ENCODE data around the gene FRMD6. TPM values are rescaled to one million over a fixed set of nuclear protein-coding genes. Genes with fewer than 3 reads are reported as not detected.

FRMD6 gene
- total and polyA plus RNA-seq, 5 donors from 2014 or later, result 0.77 to 1.7 (median 0.89) TPM; not detected in 2

- DNase-seq, result no peak
- Histone ChIP-seq H3K27me3 (ENCODE audit: control insufficient read depth, insufficient read depth, low read length) (peaks cover 2% of the 10 kb centered on the region), H3K36me3 (ENCODE audit: control insufficient read depth, insufficient read depth, low read length) (no peaks in the 10 kb centered on the region), H3K4me1 (ENCODE audit: control insufficient read depth, insufficient read depth, low read length, poor library complexity, severe bottlenecking) (no peaks in the 10 kb centered on the region), H3K27ac (ENCODE audit: insufficient read depth, low read length, poor library complexity, severe bottlenecking) (no peak overlapping the region), H3K4me3 (ENCODE audit: low read depth, low read length) (no peak overlapping the region), H3K9me3 (ENCODE audit: control insufficient read depth in 2 of 2, low read length in 2 of 2) (no peaks in the 10 kb centered on the region)
- H3K27me3 Mint-ChIP-seq, result peaks cover 4% of the 10 kb centered on the region
- H3K27ac Mint-ChIP-seq, result no peak overlapping the region
- no peak for ATAC-seq (ENCODE audit: low read depth in 2 of 2)
- H3K4me1 Mint-ChIP-seq, result peaks cover 0 to 6% (median 2%) of the 10 kb centered on the region in 4 donors
- H3K36me3 Mint-ChIP-seq, result no peaks in the 10 kb centered on the region
- no peak overlapping the region for H3K4me3 Mint-ChIP-seq
- peaks cover 0 to 2% (median 0%) of the 10 kb centered on the region in 7 donors for H3K9me3 Mint-ChIP-seq
These were observed 22.7 kb downstream of the FRMD6 start for GRCh38 chr14:51674294-51675002.

- Histone ChIP-seq H3K36me3 (ENCODE audit: control insufficient read depth, insufficient read depth, low read length) (no peaks in the 10 kb centered on the region), H3K9me3 (ENCODE audit: control insufficient read depth in 2 of 2, low read length in 2 of 2) (no peaks in the 10 kb centered on the region), H3K27ac (ENCODE audit: insufficient read depth, low read length, poor library complexity, severe bottlenecking) (no peak overlapping the region), H3K4me1 (ENCODE audit: control insufficient read depth, insufficient read depth, low read length, poor library complexity, severe bottlenecking) (no peaks in the 10 kb centered on the region), H3K4me3 (ENCODE audit: low read depth, low read length) (no peak overlapping the region), H3K27me3 (ENCODE audit: control insufficient read depth, insufficient read depth, low read length) (peaks cover 4% of the 10 kb centered on the region)
- Mint-ChIP-seq H3K27ac (no peak overlapping the region), H3K4me3 (no peak overlapping the region), H3K9me3 (peaks cover 0 to 2% (median 0%) of the 10 kb centered on the region in 7 donors), H3K36me3 (no peaks in the 10 kb centered on the region), H3K4me1 (peaks cover 0 to 6% (median 2%) of the 10 kb centered on the region in 4 donors), H3K27me3 (peaks cover 8% of the 10 kb centered on the region)
- DNase-seq (no peak), ATAC-seq (ENCODE audit: low read depth in 2 of 2) (no peak)
These were observed 24.8 kb downstream of the FRMD6 start for GRCh38 chr14:51676549-51676948.

GRCh38 chr14:51677266-51677665 is 25.6 kb downstream of the FRMD6 start:
- ATAC-seq (ENCODE audit: low read depth in 2 of 2), result no peak
- DNase-seq, result no peak
- peaks cover 4% of the 10 kb centered on the region for H3K27me3 ChIP-seq (ENCODE audit: control insufficient read depth, insufficient read depth, low read length)
- Mint-ChIP-seq H3K4me1 (peaks cover 0 to 6% (median 2%) of the 10 kb centered on the region in 4 donors), H3K36me3 (no peaks in the 10 kb centered on the region), H3K9me3 (peaks cover 0 to 2% (median 0%) of the 10 kb centered on the region in 7 donors), H3K4me3 (no peak overlapping the region), H3K27me3 (peaks cover 11% of the 10 kb centered on the region), H3K27ac (no peak overlapping the region)
- H3K36me3 ChIP-seq (ENCODE audit: control insufficient read depth, insufficient read depth, low read length), result no peaks in the 10 kb centered on the region
- no peak overlapping the region for H3K27ac ChIP-seq (ENCODE audit: insufficient read depth, low read length, poor library complexity, severe bottlenecking)
- H3K4me1 ChIP-seq (ENCODE audit: control insufficient read depth, insufficient read depth, low read length, poor library complexity, severe bottlenecking), result no peaks in the 10 kb centered on the region
- no peaks in the 10 kb centered on the region for H3K9me3 ChIP-seq (ENCODE audit: control insufficient read depth in 2 of 2, low read length in 2 of 2)
- H3K4me3 ChIP-seq (ENCODE audit: low read depth, low read length), result no peak overlapping the region

GRCh38 chr14:51677738-51678137 is 26.0 kb downstream of the FRMD6 start:
- Mint-ChIP-seq H3K9me3 (peaks cover 0 to 2% (median 0%) of the 10 kb centered on the region in 7 donors), H3K4me1 (peaks cover 0 to 6% (median 2%) of the 10 kb centered on the region in 4 donors), H3K36me3 (no peaks in the 10 kb centered on the region), H3K27me3 (peaks cover 16% of the 10 kb centered on the region), H3K4me3 (no peak overlapping the region), H3K27ac (no peak overlapping the region)
- H3K27me3 ChIP-seq (ENCODE audit: control insufficient read depth, insufficient read depth, low read length), result peaks cover 4% of the 10 kb centered on the region
- no peaks in the 10 kb centered on the region for H3K4me1 ChIP-seq (ENCODE audit: control insufficient read depth, insufficient read depth, low read length, poor library complexity, severe bottlenecking)
- H3K4me3 ChIP-seq (ENCODE audit: low read depth, low read length), result no peak overlapping the region
- ATAC-seq (ENCODE audit: low read depth in 2 of 2), result no peak
- no peaks in the 10 kb centered on the region for H3K9me3 ChIP-seq (ENCODE audit: control insufficient read depth in 2 of 2, low read length in 2 of 2)
- no peak overlapping the region for H3K27ac ChIP-seq (ENCODE audit: insufficient read depth, low read length, poor library complexity, severe bottlenecking)
- H3K36me3 ChIP-seq (ENCODE audit: control insufficient read depth, insufficient read depth, low read length), result no peaks in the 10 kb centered on the region
- DNase-seq, result no peak

- Mint-ChIP-seq H3K4me1 (peaks cover 0 to 6% (median 2%) of the 10 kb centered on the region in 4 donors), H3K27me3 (peaks cover 27% of the 10 kb centered on the region), H3K4me3 (no peak overlapping the region), H3K9me3 (peaks cover 0 to 2% (median 0%) of the 10 kb centered on the region in 7 donors), H3K36me3 (no peaks in the 10 kb centered on the region), H3K27ac (peak overlapping the region in 1 of 3 donors; percentile 2)
- H3K27ac ChIP-seq (ENCODE audit: insufficient read depth, low read length, poor library complexity, severe bottlenecking), result no peak overlapping the region
- DNase-seq (no peak), ATAC-seq (ENCODE audit: low read depth in 2 of 2) (no peak)
- no peaks in the 10 kb centered on the region for H3K9me3 ChIP-seq (ENCODE audit: control insufficient read depth in 2 of 2, low read length in 2 of 2)
- H3K36me3 ChIP-seq (ENCODE audit: control insufficient read depth, insufficient read depth, low read length), result no peaks in the 10 kb centered on the region
- H3K4me1 ChIP-seq (ENCODE audit: control insufficient read depth, insufficient read depth, low read length, poor library complexity, severe bottlenecking), result no peaks in the 10 kb centered on the region
- no peak overlapping the region for H3K4me3 ChIP-seq (ENCODE audit: low read depth, low read length)
- peaks cover 4% of the 10 kb centered on the region for H3K27me3 ChIP-seq (ENCODE audit: control insufficient read depth, insufficient read depth, low read length)
These were observed 28.3 kb downstream of the FRMD6 start for GRCh38 chr14:51680031-51680430.

- Histone ChIP-seq H3K4me3 (ENCODE audit: low read depth, low read length) (no peak overlapping the region), H3K36me3 (ENCODE audit: control insufficient read depth, insufficient read depth, low read length) (no peaks in the 10 kb centered on the region), H3K27me3 (ENCODE audit: control insufficient read depth, insufficient read depth, low read length) (peaks cover 4% of the 10 kb centered on the region), H3K9me3 (ENCODE audit: control insufficient read depth in 2 of 2, low read length in 2 of 2) (no peaks in the 10 kb centered on the region), H3K27ac (ENCODE audit: insufficient read depth, low read length, poor library complexity, severe bottlenecking) (no peak overlapping the region), H3K4me1 (ENCODE audit: control insufficient read depth, insufficient read depth, low read length, poor library complexity, severe bottlenecking) (no peaks in the 10 kb centered on the region)
- Mint-ChIP-seq H3K36me3 (no peaks in the 10 kb centered on the region), H3K27me3 (peaks cover 31% of the 10 kb centered on the region), H3K9me3 (peaks cover 0 to 2% (median 0%) of the 10 kb centered on the region in 7 donors), H3K4me3 (no peak overlapping the region), H3K27ac (no peak overlapping the region), H3K4me1 (peaks cover 0 to 6% (median 2%) of the 10 kb centered on the region in 4 donors)
- ATAC-seq (ENCODE audit: low read depth in 2 of 2) (no peak), DNase-seq (no peak)
These were observed 29.7 kb downstream of the FRMD6 start for GRCh38 chr14:51681411-51681810.

GRCh38 chr14:51682411-51682810 is 30.7 kb downstream of the FRMD6 start:
- H3K27ac ChIP-seq (ENCODE audit: insufficient read depth, low read length, poor library complexity, severe bottlenecking), result no peak overlapping the region
- H3K27me3 ChIP-seq (ENCODE audit: control insufficient read depth, insufficient read depth, low read length), result peaks cover 2% of the 10 kb centered on the region
- peaks cover 31% of the 10 kb centered on the region for H3K27me3 Mint-ChIP-seq
- no peaks in the 10 kb centered on the region for H3K36me3 ChIP-seq (ENCODE audit: control insufficient read depth, insufficient read depth, low read length)
- no peaks in the 10 kb centered on the region for H3K4me1 ChIP-seq (ENCODE audit: control insufficient read depth, insufficient read depth, low read length, poor library complexity, severe bottlenecking)
- H3K4me3 Mint-ChIP-seq, result no peak overlapping the region
- no peak overlapping the region for H3K27ac Mint-ChIP-seq
- H3K4me1 Mint-ChIP-seq, result peaks cover 0 to 4% (median under 1%) of the 10 kb centered on the region in 4 donors
- no peak for ATAC-seq (ENCODE audit: low read depth in 2 of 2)
- no peaks in the 10 kb centered on the region for H3K9me3 ChIP-seq (ENCODE audit: control insufficient read depth in 2 of 2, low read length in 2 of 2)
- DNase-seq, result no peak
- H3K36me3 Mint-ChIP-seq, result no peaks in the 10 kb centered on the region
- no peak overlapping the region for H3K4me3 ChIP-seq (ENCODE audit: low read depth, low read length)
- peaks cover 0 to 2% (median 0%) of the 10 kb centered on the region in 7 donors for H3K9me3 Mint-ChIP-seq

GRCh38 chr14:51684760-51685159 is 33.0 kb downstream of the FRMD6 start:
- DNase-seq (no peak), ATAC-seq (ENCODE audit: low read depth in 2 of 2) (no peak)
- no peaks in the 10 kb centered on the region for H3K36me3 ChIP-seq (ENCODE audit: control insufficient read depth, insufficient read depth, low read length)
- H3K4me3 ChIP-seq (ENCODE audit: low read depth, low read length), result no peak overlapping the region
- Mint-ChIP-seq H3K27ac (no peak overlapping the region), H3K27me3 (peaks cover 27% of the 10 kb centered on the region), H3K36me3 (no peaks in the 10 kb centered on the region), H3K9me3 (no peaks in the 10 kb centered on the region), H3K4me3 (no peak overlapping the region), H3K4me1 (no peaks in the 10 kb centered on the region)
- H3K27me3 ChIP-seq (ENCODE audit: control insufficient read depth, insufficient read depth, low read length), result peaks cover 1% of the 10 kb centered on the region
- no peaks in the 10 kb centered on the region for H3K9me3 ChIP-seq (ENCODE audit: control insufficient read depth in 2 of 2, low read length in 2 of 2)
- H3K27ac ChIP-seq (ENCODE audit: insufficient read depth, low read length, poor library complexity, severe bottlenecking), result no peak overlapping the region
- no peaks in the 10 kb centered on the region for H3K4me1 ChIP-seq (ENCODE audit: control insufficient read depth, insufficient read depth, low read length, poor library complexity, severe bottlenecking)
